Astrocyte of the cerebellum (primary cell): ENCODE data around the gene CCDC102A.

Source experiments
- DNase-seq: peaks from one replicate; pipeline ENCODE4 v3.0.0-alpha.2; 2011; ENCODE audit warnings: low read depth
- H3K4me3 ChIP-seq: 2 replicates; pipeline ENCODE4 v1.5.1; 2011; ENCODE audit warnings: mild to moderate bottlenecking, low read depth, low read length, moderate library complexity
- CTCF ChIP-seq: IDR thresholded peaks from 2 replicates; pipeline ENCODE4 v1.5.1; 2012; ENCODE audit warnings: low read length, low read depth, moderate library complexity, mild to moderate bottlenecking; ENCODE audit errors: missing control alignments
- in situ Hi-C: cut with HindIII; loops from 2 replicates; pipeline ENCODE4 v1.10.0; 2017; ENCODE audit warnings: low sequenced_read_pairs

Gene CCDC102A

DNA sequence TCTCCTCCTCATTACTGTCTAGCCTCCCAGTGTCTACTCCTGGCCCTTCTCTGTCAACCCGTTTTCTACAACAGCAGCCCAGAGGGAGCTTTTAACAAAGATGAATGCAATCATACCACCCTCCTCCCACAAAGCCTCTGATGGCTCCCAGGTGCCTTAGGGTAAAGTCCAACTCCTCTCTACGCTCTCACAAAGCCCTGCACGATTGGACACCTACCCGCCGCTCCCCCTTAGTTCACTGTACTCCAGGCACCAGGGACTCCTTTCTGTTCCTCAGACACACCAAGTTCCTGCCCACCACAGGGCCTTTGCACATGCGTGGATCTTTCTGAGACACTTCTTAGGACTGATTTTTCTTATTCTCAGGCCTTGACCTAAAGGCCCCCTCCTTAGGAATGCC is 17.4 kb downstream of the CCDC102A start:
- no peak for TF ChIP-seq CTCF
- no peak for DNase-seq
- in situ Hi-C loops = no loop called here
- H3K4me3 ChIP-seq = no peak overlapping the region

- in situ Hi-C loops = no loop called here
- DNase-seq = no peak
- no peak for TF ChIP-seq CTCF
- no peak overlapping the region for H3K4me3 ChIP-seq
Observed at GRCh38 chr16:57518520-57518919, 17.9 kb downstream of the CCDC102A start.

DNA sequence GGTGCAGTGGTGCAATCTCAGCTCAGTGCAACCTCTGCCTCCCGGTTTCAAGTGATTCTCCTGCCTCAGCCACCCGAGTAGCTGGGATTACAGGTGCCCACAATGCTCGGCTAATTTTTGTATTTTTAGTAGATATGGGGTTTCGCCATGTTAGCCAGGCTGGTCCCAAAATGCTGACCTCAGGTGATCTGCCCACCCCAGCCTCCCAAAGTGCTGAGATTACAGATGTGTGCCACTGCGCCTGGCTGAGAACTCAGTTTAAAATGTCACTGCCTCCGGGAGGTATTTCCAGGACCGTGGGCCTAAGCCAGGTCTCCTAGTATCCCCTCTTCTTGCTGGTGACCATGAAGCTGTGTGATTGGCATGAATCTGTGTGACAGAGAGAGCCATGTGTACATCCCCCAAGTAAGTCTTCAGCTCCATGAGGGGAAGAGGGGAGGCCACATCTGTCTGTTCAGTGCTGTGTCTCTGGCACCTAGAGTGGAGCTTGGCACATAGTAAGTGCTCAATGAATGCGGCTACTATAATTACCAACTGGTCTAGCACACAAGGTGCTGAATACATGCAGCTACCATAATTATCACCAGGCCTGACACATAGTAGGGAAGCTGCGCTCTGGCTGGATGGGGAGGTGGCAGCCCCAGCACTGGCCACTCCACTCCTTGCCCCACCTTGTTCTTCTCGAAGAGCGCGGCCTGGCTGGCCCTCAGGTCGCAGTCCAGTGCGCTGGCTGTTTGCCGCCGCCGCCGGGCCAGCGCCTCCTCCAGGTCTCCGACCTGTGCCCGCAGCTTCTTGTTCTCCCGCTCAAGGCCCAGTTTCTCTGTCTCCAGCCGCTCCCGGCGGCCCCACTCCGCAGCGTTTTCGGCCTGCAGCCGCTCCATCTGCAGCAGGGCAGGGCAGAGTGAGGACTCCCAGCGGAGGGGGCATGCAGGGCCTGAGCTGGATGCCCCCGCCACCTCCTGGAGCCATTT is 18.7 kb downstream of the CCDC102A start:
- no peak for TF ChIP-seq CTCF
- H3K4me3 ChIP-seq = no peak overlapping the region
- in situ Hi-C loops = no loop called here
- DNase-seq = no peak

- in situ Hi-C loops = no loop called here
- TF ChIP-seq CTCF = no peak
- no peak for DNase-seq
- H3K4me3 ChIP-seq = no peak overlapping the region
Observed at GRCh38 chr16:57516773-57517172, 19.6 kb downstream of the CCDC102A start.

- TF ChIP-seq CTCF = no peak
- in situ Hi-C loops = no loop called here
- H3K4me3 ChIP-seq = no peak overlapping the region
- no peak for DNase-seq
Observed at GRCh38 chr16:57516176-57516725, 20.1 kb downstream of the CCDC102A start.

DNA sequence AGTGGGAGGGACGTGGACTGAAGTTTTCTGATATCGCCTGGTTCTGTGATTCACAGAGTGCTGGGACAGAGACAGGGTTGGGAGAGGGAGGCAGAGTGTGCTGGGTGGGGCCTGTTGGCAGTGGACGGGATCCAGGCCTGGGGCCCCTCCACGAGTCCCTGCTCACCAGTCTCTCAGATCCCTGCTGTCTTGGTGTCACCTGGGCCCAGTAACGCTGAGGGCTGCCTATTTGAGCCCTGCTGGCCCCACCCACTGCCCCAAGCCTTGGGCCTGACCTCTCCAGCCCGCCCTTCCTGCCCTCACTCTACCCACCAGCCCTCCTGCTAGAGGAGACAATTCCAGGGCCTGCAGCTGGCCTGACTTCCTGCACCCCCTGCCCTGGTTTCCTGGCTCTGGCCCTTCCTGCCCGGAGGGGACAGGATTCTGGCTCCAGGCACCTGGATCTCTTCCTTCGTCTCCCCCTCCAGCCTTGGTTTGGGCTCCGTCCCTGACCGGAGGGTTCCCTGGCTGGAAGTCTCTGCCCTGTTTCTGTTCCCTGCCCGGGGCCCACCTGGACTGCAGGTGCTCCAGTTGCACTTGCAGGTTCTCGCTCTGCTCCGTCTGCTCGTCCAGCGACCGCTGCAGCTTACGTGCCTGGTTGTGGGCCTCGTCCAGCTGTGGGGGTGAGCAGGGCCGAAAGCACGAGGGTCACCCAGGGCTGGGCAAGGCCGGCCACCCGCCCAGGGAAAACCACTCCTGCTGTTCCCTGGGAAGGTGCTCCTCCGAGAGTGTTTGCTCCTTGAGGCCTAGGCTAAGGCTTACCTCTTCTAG is 21.4 kb downstream of the CCDC102A start:
- DNase-seq = no peak
- H3K4me3 ChIP-seq = no peak overlapping the region
- in situ Hi-C loops = no loop called here
- no peak for TF ChIP-seq CTCF
